WI38 (cell line): ENCODE measurements around the gene SPTA1.

Source experiments
- H3K4me3 ChIP-seq: 2 replicates; pipeline ENCODE4 v1.5.1; 2011; ENCODE audit warnings: low read depth, mild to moderate bottlenecking, control low read depth, low read length
- CTCF ChIP-seq: IDR thresholded peaks from 2 replicates; pipeline ENCODE4 v1.5.1; 2012; ENCODE audit warnings: low read depth, mild to moderate bottlenecking, control low read depth, low read length

Gene SPTA1

GRCh38 chr1:158583962-158584361 is 102.6 kb downstream of the SPTA1 start:
- no peak for TF ChIP-seq CTCF
- no peak overlapping the region for H3K4me3 ChIP-seq

GRCh38 chr1:158579733-158580132 is 106.8 kb downstream of the SPTA1 start, which contains the start of gene OR10X1:
OR10X1 (minus strand) TSS chr1:158579899; CDS start chr1:158579899, 0 bp downstream.
- no peak within 1 kb of the TSS for H3K4me3 ChIP-seq
- no peak for TF ChIP-seq CTCF

- no peak for TF ChIP-seq CTCF
- no peak overlapping the region for H3K4me3 ChIP-seq
Measured at GRCh38 chr1:158577561-158577960, 109.0 kb downstream of the SPTA1 start.

- H3K4me3 ChIP-seq, result no peak overlapping the region
- TF ChIP-seq CTCF, result no peak
Measured at GRCh38 chr1:158572226-158572625, 114.3 kb downstream of the SPTA1 start.

GRCh38 chr1:158570480-158570879 is 116.0 kb downstream of the SPTA1 start, which contains the start of gene OR6P1:
OR6P1 (minus strand) TSS chr1:158570580; CDS start chr1:158563604, 6,976 bp downstream.
- TF ChIP-seq CTCF, result no peak
- no peak within 1 kb of the TSS for H3K4me3 ChIP-seq

GRCh38 chr1:158564608-158565007 is 121.9 kb downstream of the SPTA1 start:
- no peak for TF ChIP-seq CTCF
- no peak overlapping the region for H3K4me3 ChIP-seq

GRCh38 chr1:158563853-158564252 is 122.7 kb downstream of the SPTA1 start:
- no peak for TF ChIP-seq CTCF

More at GRCh38 chr1:158563853-158564252, 122.7 kb downstream of the SPTA1 start:
- no peak overlapping the region for H3K4me3 ChIP-seq
